LoVo (cell line): Measurements from ENCODE around the gene KCTD8.
"Not testable (repeated sequence)": the region's sequence is repeated elsewhere in the genome, so short reads cannot be mapped to it uniquely, and the experiment has no call there.

ENCODE experiments used
- DNase-seq: peaks from one replicate; pipeline ENCODE4 v3.0.0-alpha.2; 2016; ENCODE audit warnings: low spot score

Gene KCTD8

DNA sequence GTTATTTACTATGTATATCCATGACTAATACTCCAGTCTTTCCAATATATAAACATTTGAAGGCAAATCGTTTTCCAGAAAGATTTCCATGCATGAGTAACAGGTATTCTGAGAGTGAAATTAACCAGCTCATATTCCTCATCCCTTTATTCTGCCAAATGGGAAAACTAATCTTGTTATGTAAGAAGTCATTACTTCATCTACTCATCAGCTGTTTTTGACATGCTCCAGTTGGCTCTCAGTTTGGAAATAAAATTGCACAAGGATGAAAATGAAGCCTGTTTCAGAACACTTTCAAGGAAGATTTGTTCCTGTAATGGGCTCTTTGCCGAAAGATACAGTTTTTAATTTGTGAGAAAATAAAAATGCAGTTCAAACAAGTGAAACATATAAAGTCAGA is 121.9 kb downstream of the KCTD8 start:
- no peak for DNase-seq

- no peak for DNase-seq
Measured at GRCh38 chr4:44320833-44321232, 127.8 kb downstream of the KCTD8 start.

DNA sequence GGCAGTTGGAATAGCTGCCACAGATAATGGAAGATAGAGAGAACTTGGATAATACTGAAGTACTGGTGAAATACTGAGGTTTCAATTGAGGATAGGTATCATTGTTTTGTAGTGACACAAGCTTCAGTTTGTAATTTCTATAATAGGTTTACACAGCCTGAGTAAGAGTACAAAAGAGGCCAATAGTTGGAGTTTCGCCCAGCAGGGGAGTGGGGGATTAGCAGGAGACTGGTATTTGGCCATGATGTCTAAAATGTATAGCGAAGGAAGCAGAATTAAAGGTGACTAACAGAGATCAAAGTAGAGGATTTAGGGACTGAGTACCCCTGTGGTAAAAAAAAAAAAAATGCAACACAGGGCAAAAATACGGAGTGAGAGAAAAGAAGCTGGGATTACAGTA is 129.5 kb downstream of the KCTD8 start:
- no peak for DNase-seq

GRCh38 chr4:44313702-44314101 is 134.9 kb downstream of the KCTD8 start:
- DNase-seq, result no peak

- DNase-seq, result no peak
Measured at GRCh38 chr4:44287505-44287904, 161.1 kb downstream of the KCTD8 start.

- no peak for DNase-seq
Measured at GRCh38 chr4:44279469-44279868, 169.1 kb downstream of the KCTD8 start.

- no peak for DNase-seq
Measured at GRCh38 chr4:44279066-44279465, 169.5 kb downstream of the KCTD8 start.

DNA sequence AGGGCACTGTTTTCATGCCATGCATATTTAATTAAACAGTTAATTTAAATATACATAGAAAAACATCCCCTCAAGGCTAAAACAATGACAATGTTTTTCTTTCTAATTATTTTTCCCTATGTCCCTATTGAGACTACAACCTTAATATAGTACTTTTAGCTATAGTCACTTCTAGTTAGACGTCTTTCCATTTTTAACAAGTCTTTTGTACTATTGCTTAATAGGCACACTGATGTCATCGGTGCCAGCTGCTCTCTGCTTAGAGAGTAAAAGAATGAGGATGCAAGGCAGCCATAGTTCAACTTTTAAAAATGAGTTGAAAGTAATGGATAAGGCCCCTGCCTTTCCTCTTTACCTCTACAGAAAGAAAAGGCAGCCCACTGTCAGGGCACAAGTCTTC is 191.1 kb downstream of the KCTD8 start:
- no peak for DNase-seq

- no peak for DNase-seq
Measured at GRCh38 chr4:44256414-44256813, 192.2 kb downstream of the KCTD8 start.

- no peak for DNase-seq
Measured at GRCh38 chr4:44237643-44238042, 211.0 kb downstream of the KCTD8 start.

- no peak for DNase-seq
Measured at GRCh38 chr4:44235897-44236296, 212.7 kb downstream of the KCTD8 start.

DNA sequence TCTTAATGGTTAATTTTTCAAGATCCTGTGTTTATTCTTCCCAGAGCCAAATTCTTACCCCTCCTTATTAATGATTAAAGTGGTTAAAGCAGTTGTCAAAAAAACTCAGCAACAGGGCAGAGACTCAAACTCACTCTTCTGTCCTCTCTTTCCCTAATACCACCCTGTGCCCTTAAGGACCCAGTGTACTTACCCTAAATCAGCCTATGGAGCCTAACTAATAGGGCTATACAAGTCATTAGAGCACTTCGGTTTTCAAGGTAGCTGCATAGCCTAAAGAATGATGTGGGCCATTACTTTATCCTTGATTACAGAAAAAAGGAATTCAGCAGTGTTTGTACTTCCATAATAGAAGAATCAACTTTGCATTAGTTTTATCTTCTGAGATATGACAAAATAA is 216.3 kb downstream of the KCTD8 start:
- DNase-seq, result no peak

DNA sequence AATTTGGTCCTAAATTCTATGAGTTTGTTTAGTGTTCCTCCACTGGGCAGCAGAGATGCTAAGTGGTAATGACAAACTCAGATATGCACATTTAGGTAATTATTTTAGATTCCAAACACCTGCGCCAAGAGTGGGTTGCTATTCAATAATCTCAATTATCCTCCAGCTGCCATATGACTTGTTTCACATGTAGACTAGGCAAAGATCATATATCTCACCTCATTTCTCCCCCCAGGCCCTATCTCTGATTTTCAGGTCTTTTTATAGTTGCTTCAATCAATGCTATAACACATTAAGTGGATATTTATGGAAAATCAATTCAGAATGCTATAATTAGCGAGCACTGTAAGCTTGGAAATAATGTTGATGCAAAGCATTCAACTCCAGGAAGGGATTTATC is 217.6 kb downstream of the KCTD8 start:
- DNase-seq, result no peak

DNA sequence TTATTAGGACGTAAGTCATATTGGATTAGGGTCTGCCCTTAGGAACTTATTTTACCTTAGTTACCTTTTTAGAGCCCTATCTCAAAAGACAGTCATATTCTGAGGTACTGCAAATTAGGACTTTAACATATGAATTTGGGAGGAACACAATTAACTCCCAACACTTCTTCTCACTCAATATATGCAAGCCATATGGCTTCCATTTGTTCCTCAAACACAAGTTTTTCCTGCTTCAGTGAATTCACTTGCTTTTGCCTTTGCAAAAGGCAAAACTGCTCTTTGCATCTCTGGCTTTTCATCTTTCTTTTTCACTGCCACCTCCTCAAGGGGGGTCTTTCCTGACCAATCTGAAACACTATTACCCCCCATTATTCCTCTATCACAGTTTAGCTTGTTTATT is 220.3 kb downstream of the KCTD8 start:
- no peak for DNase-seq

DNA sequence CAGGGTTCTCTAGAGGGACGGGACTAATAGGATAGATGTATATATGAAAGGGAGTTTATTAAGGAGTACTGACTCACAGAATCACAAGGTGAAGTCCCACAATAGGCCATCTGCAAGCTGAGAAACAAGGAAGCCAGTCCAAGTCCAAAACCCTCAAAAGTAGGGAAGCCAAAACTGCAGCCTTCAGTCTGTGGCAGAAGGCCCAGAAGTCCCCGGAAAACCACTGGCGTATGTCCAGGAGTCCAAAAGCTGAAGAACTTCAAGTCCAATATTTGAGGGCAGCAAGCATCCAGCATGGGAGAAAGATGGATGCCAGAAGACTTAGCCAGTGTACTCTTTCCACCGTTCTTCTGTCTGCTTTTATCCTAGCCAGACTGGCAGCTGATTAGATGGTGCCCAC is 227.2 kb downstream of the KCTD8 start:
- no peak for DNase-seq

DNA sequence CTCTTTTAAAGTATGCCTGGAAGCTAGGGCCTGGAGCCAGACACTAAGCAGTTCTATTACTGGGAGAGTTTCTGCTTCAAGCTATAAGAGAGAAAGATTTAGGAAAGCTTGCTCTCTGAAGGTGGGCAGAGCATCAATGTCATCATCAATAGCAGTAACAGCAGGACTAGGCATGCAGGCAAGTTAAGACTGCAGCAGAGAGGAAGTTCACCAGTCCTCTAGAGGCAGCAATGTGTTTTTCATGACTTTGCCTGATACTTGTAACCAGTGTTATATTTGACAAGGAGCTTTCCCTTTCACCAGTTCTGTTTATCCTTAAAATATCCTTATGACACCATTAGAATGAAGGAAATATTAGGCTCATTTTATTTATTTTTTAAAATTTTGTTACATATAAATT is 237.9 kb downstream of the KCTD8 start:
- DNase-seq, result no peak

GRCh38 chr4:44196796-44197195 is 251.8 kb downstream of the KCTD8 start:
- DNase-seq, result no peak

DNA sequence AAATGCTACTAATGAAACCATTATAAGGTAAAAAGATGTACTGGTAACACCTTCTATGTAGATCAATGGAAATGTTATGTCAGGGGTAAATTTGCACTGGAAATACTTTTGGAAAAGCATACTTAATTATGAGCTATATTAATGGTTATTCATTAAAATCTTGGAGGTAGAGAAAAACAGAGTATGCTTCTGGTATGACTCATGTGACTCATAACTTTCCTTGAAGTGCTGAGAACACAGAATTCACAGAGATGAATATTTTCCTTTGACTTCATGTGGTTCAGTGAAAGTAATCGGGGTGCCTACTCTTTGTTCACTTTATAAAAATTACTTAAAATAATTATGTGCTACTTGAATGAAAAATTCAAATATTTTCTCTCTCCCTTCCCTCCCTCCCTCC is 254.2 kb downstream of the KCTD8 start:
- DNase-seq, result no peak

GRCh38 chr4:44186850-44187246 is 261.8 kb downstream of the KCTD8 start:
- no peak for DNase-seq

- no peak for DNase-seq
Measured at GRCh38 chr4:44186096-44186849, 262.3 kb downstream of the KCTD8 start.

- DNase-seq, result not testable (repeated sequence)
Measured at GRCh38 chr4:44181491-44182349, 266.9 kb downstream of the KCTD8 start.

- DNase-seq, result not testable (repeated sequence)
Measured at GRCh38 chr4:44167766-44168165, 280.8 kb downstream of the KCTD8 start.

DNA sequence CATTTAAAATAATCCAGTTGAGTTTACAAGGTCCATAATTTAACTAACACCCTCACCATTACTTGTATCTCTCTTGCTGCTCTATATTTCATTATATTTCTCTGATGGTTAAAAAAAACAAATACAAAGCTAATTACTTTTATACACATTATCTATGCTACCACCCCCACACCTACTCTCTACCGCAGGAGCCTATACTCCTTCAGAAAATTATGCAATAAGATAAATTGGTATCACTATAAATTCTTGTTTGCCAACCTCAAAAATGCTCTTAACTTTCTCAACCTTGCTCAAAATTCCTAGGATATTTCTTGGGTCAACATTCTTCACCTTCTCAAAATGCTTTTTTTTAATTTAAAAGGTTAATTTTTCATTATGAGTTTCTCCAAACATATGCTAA is 282.7 kb downstream of the KCTD8 start:
- no peak for DNase-seq
